ENCODE measurements around the gene SERPINA1. TPM values are rescaled to one million over a fixed set of nuclear protein-coding genes. Genes with fewer than 3 reads are reported as not detected.

SERPINA1 gene
- total RNA-seq, 2 experiments from 2014 or later = 4.3 to 4.7 TPM

- DNase-seq = no peak
- Mint-ChIP-seq H3K4me3 (no peak within 1 kb of the TSS), H3K36me3 (ENCODE audit: low read depth) (no peaks in the 10 kb centered on the region), H3K27ac (no peak within 1 kb of the TSS), H3K9me3 (no peaks in the 10 kb centered on the region), H3K27me3 (peaks cover 10% of the 10 kb centered on the region), H3K4me1 (ENCODE audit: low read depth) (no peaks in the 10 kb centered on the region)
- H3K27ac ChIP-seq (ENCODE audit: low read depth in 1 of 2, low read length in 2 of 2) = no peak within 1 kb of the TSS
- ChIA-PET CTCF (no interaction called here), POLR2A (no interaction called here)
- H3K36me3 ChIP-seq (ENCODE audit: insufficient read depth, low read length) = no peaks in the 10 kb centered on the region
- TF ChIP-seq, protein P1, sequence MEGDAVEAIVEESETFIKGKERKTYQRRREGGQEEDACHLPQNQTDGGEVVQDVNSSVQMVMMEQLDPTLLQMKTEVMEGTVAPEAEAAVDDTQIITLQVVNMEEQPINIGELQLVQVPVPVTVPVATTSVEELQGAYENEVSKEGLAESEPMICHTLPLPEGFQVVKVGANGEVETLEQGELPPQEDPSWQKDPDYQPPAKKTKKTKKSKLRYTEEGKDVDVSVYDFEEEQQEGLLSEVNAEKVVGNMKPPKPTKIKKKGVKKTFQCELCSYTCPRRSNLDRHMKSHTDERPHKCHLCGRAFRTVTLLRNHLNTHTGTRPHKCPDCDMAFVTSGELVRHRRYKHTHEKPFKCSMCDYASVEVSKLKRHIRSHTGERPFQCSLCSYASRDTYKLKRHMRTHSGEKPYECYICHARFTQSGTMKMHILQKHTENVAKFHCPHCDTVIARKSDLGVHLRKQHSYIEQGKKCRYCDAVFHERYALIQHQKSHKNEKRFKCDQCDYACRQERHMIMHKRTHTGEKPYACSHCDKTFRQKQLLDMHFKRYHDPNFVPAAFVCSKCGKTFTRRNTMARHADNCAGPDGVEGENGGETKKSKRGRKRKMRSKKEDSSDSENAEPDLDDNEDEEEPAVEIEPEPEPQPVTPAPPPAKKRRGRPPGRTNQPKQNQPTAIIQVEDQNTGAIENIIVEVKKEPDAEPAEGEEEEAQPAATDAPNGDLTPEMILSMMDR (IDR thresholded peaks at IDR 0.05) = no peak
- no peaks in the 10 kb centered on the region for H3K4me1 ChIP-seq (ENCODE audit: insufficient read depth, low read length)
- no peak for ATAC-seq (ENCODE audit: poor library complexity)
- intact Hi-C loops (cut with DNase I, micrococcal nuclease) = no loop called here
- peaks cover 0 to 5% of the 10 kb centered on the region in 2 experiments for H3K9me3 ChIP-seq (ENCODE audit: control insufficient read depth in 1 of 2, insufficient read depth in 1 of 2, low read length in 2 of 2)
- H3K4me3 ChIP-seq (ENCODE audit: low read length) = no peak within 1 kb of the TSS
- no peaks in the 10 kb centered on the region for H3K27me3 ChIP-seq (ENCODE audit: control insufficient read depth in 1 of 2, insufficient read depth in 2 of 2, low read length in 2 of 2)
Measured at GRCh38 chr14:94366146-94366915, 22.1 kb downstream of the SERPINA1 start, which contains the start of gene SERPINA2. TSS of gene SERPINA2 (minus strand) at chr14:94366698.

DNA sequence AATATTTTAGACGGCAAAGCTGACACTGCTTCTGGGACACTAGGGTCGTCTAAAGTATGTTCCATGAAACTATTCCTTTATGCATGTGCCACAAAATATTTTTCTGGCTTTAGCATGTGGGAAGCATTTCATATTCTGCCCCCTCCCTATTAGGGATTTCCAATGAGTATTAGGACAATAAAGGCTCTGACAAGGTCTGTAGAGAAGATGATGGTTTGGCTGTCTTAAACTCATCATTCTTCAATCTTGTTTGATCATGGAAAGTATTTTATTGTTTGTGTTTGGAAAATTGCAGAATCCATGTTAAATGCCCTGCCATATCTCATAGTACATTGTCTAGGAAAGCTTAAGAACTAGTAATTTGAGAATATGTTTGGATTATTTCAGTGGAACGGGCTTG lies 22.8 kb downstream of the SERPINA1 start:
- intact Hi-C loops (cut with DNase I, micrococcal nuclease) = no loop called here
- POLR2A ChIA-PET = no interaction called here

DNA sequence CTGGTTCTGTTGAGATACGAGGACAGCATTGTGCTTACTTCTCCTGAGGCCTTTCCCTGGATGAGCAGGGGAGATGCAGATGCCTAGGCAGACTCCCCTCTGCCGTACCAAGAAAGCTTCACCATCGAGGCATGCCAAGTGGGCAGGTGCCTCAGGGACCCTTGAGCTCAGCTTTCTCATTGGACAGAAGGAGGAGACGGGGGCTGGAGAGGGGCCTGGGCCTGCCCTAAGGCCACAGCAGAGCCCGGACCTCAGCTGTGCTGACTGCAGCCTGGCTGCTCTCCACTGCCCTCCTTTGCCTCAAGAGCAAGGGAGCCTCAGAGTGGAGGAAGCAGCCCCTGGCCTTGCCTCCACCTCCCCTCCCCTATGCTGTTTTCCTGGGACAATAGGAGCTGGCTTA lies 23.4 kb downstream of the SERPINA1 start:
- no peak overlapping the region for H3K4me3 ChIP-seq (ENCODE audit: low read length)
- no peaks in the 10 kb centered on the region for H3K9me3 Mint-ChIP-seq
- no peaks in the 10 kb centered on the region for H3K4me1 Mint-ChIP-seq (ENCODE audit: low read depth)
- H3K27ac Mint-ChIP-seq = no peak overlapping the region
- no peak for DNase-seq
- ChIA-PET POLR2A (no interaction called here), CTCF (no interaction called here)
- intact Hi-C loops (cut with DNase I, micrococcal nuclease) = no loop called here
- TF ChIP-seq, protein P1 (IDR thresholded peaks at IDR 0.05) = no peak
- H3K36me3 ChIP-seq (ENCODE audit: insufficient read depth, low read length) = no peaks in the 10 kb centered on the region
- H3K27me3 Mint-ChIP-seq = peaks cover 10% of the 10 kb centered on the region
- peaks cover 0 to 5% of the 10 kb centered on the region in 2 experiments for H3K9me3 ChIP-seq (ENCODE audit: control insufficient read depth in 1 of 2, insufficient read depth in 1 of 2, low read length in 2 of 2)
- ATAC-seq (ENCODE audit: poor library complexity) = no peak
- H3K4me3 Mint-ChIP-seq = no peak overlapping the region
- no peaks in the 10 kb centered on the region for H3K36me3 Mint-ChIP-seq (ENCODE audit: low read depth)
- no peak overlapping the region for H3K27ac ChIP-seq (ENCODE audit: low read depth in 1 of 2, low read length in 2 of 2)
- no peaks in the 10 kb centered on the region for H3K4me1 ChIP-seq (ENCODE audit: insufficient read depth, low read length)
- peaks cover 0 to 4% of the 10 kb centered on the region in 2 experiments for H3K27me3 ChIP-seq (ENCODE audit: control insufficient read depth in 1 of 2, insufficient read depth in 2 of 2, low read length in 2 of 2)

More for the DNA sequence above, 22.8 kb downstream of the SERPINA1 start:
- Histone ChIP-seq H3K4me3 (ENCODE audit: low read length) (no peak overlapping the region), H3K36me3 (ENCODE audit: insufficient read depth, low read length) (no peaks in the 10 kb centered on the region), H3K27ac (ENCODE audit: low read depth in 1 of 2, low read length in 2 of 2) (no peak overlapping the region), H3K27me3 (ENCODE audit: control insufficient read depth in 1 of 2, insufficient read depth in 2 of 2, low read length in 2 of 2) (peaks cover 0 to 4% of the 10 kb centered on the region in 2 experiments), H3K4me1 (ENCODE audit: insufficient read depth, low read length) (no peaks in the 10 kb centered on the region), H3K9me3 (ENCODE audit: control insufficient read depth in 1 of 2, insufficient read depth in 1 of 2, low read length in 2 of 2) (peaks cover 0 to 5% of the 10 kb centered on the region in 2 experiments)
- Mint-ChIP-seq H3K27me3 (peaks cover 10% of the 10 kb centered on the region), H3K4me3 (no peak overlapping the region), H3K9me3 (no peaks in the 10 kb centered on the region), H3K4me1 (ENCODE audit: low read depth) (no peaks in the 10 kb centered on the region), H3K36me3 (ENCODE audit: low read depth) (no peaks in the 10 kb centered on the region), H3K27ac (no peak overlapping the region)
- CTCF ChIA-PET = no interaction called here
- TF ChIP-seq, protein P1 (IDR thresholded peaks at IDR 0.05) = no peak
- no peak for ATAC-seq (ENCODE audit: poor library complexity)
- DNase-seq = no peak

Measured in CD4-positive, alpha-beta T cell (primary cell).